Ectodermal cell (in vitro differentiated cells): ENCODE data around the gene USH2A.

Experiments
- H3K27ac ChIP-seq: 2 replicates; pipeline ENCODE4 v1.7.0; 2013; ENCODE audit warnings: mild to moderate bottlenecking, low read depth, low read length; ENCODE audit not compliant: insufficient read depth, poor library complexity, severe bottlenecking
- H3K27me3 ChIP-seq: 2 replicates; pipeline ENCODE4 v1.7.0; 2013; ENCODE audit warnings: mild to moderate bottlenecking, low read length; ENCODE audit not compliant: insufficient read depth, control insufficient read depth, poor library complexity, severe bottlenecking
- H3K36me3 ChIP-seq: one replicate; pipeline ENCODE4 v1.7.0; 2013; ENCODE audit warnings: low read length; ENCODE audit not compliant: control insufficient read depth, insufficient read depth
- H3K4me1 ChIP-seq: one replicate; pipeline ENCODE4 v1.7.0; 2013; ENCODE audit warnings: low read length; ENCODE audit not compliant: control insufficient read depth, insufficient read depth
- H3K4me3 ChIP-seq: 2 replicates; pipeline ENCODE4 v1.7.0; 2013; ENCODE audit warnings: low read depth, low read length, control low read depth; ENCODE audit not compliant: insufficient read depth
- H3K9me3 ChIP-seq: 2 replicates; pipeline ENCODE4 v1.7.0; 2013; ENCODE audit warnings: mild to moderate bottlenecking, low read length, moderate library complexity; ENCODE audit not compliant: control insufficient read depth
- WGBS, 2 experiments: methylation state at CpG; one replicate each; pipeline ENCODE4 v1.1.7; 2013; ENCODE audit warnings: missing lambda C conversion rate in 2 of 2; 5-methylcytosine and 5-hydroxymethylcytosine counted together

The USH2A gene

GRCh38 chr1:216247937-216248336, 175.3 kb downstream of the USH2A start:
- Histone ChIP-seq H3K4me3 (no peak overlapping the region), H3K9me3 (no peaks in the 10 kb centered on the region), H3K27me3 (no peaks in the 10 kb centered on the region), H3K27ac (no peak overlapping the region), H3K36me3 (no peaks in the 10 kb centered on the region), H3K4me1 (peaks cover 7% of the 10 kb centered on the region)
- no CpG with 5 or more reads among the region's 1 CpG for WGBS, 2 experiments

GRCh38 chr1:216246577-216247203, 176.6 kb downstream of the USH2A start:
- Histone ChIP-seq H3K36me3 (no peaks in the 10 kb centered on the region), H3K4me3 (no peak overlapping the region), H3K27me3 (no peaks in the 10 kb centered on the region), H3K27ac (no peak overlapping the region), H3K4me1 (peaks cover 7% of the 10 kb centered on the region), H3K9me3 (no peaks in the 10 kb centered on the region)
- 57 to 68% methylated on average over 3 to 4 of the region's 4 CpGs for WGBS, 2 experiments

GRCh38 chr1:216238844-216239243, 184.4 kb downstream of the USH2A start:
- Histone ChIP-seq H3K27ac (no peak overlapping the region), H3K27me3 (no peaks in the 10 kb centered on the region), H3K36me3 (no peaks in the 10 kb centered on the region), H3K4me3 (no peak overlapping the region), H3K9me3 (no peaks in the 10 kb centered on the region), H3K4me1 (no peaks in the 10 kb centered on the region)
- WGBS, 2 experiments = no CpG with 5 or more reads among the region's 1 CpG

- no peak overlapping the region for H3K4me3 ChIP-seq
- H3K27me3 ChIP-seq = no peaks in the 10 kb centered on the region
- H3K27ac ChIP-seq = no peak overlapping the region
- no peaks in the 10 kb centered on the region for H3K9me3 ChIP-seq
- H3K4me1 ChIP-seq = no peaks in the 10 kb centered on the region
- 90 to 100% methylated on average over 3 of the region's 3 CpGs for WGBS, 2 experiments
- no peaks in the 10 kb centered on the region for H3K36me3 ChIP-seq
Observed at GRCh38 chr1:216237927-216238542, 185.2 kb downstream of the USH2A start.

- no peaks in the 10 kb centered on the region for H3K4me1 ChIP-seq
- H3K27ac ChIP-seq = no peak overlapping the region
- WGBS, 2 experiments = 80 to 100% methylated on average over 1 of the region's 1 CpG
- no peak overlapping the region for H3K4me3 ChIP-seq
- no peaks in the 10 kb centered on the region for H3K9me3 ChIP-seq
- no peaks in the 10 kb centered on the region for H3K36me3 ChIP-seq
- H3K27me3 ChIP-seq = no peaks in the 10 kb centered on the region
Observed at GRCh38 chr1:216224233-216224632, 199.0 kb downstream of the USH2A start.

- Histone ChIP-seq H3K36me3 (no peaks in the 10 kb centered on the region), H3K4me1 (no peaks in the 10 kb centered on the region), H3K27me3 (no peaks in the 10 kb centered on the region), H3K27ac (no peak overlapping the region), H3K9me3 (no peaks in the 10 kb centered on the region), H3K4me3 (no peak overlapping the region)
- WGBS, 2 experiments = 90 to 95% methylated on average over 4 of the region's 4 CpGs
Observed at GRCh38 chr1:216223486-216223885, 199.8 kb downstream of the USH2A start.

GRCh38 chr1:216222288-216222687, 201.0 kb downstream of the USH2A start:
- H3K4me3 ChIP-seq = no peak overlapping the region
- no peak overlapping the region for H3K27ac ChIP-seq
- no peaks in the 10 kb centered on the region for H3K36me3 ChIP-seq
- WGBS, 2 experiments = 97% methylated on average over 1 to 2 of the region's 2 CpGs
- H3K4me1 ChIP-seq = no peaks in the 10 kb centered on the region
- no peaks in the 10 kb centered on the region for H3K9me3 ChIP-seq
- no peaks in the 10 kb centered on the region for H3K27me3 ChIP-seq

GRCh38 chr1:216221260-216221700, 202.0 kb downstream of the USH2A start:
- Histone ChIP-seq H3K27ac (no peak overlapping the region), H3K9me3 (no peaks in the 10 kb centered on the region), H3K36me3 (no peaks in the 10 kb centered on the region), H3K27me3 (no peaks in the 10 kb centered on the region), H3K4me1 (no peaks in the 10 kb centered on the region), H3K4me3 (no peak overlapping the region)
- 37 to 40% methylated on average over 6 of the region's 6 CpGs for WGBS, 2 experiments

GRCh38 chr1:216216305-216216704, 206.9 kb downstream of the USH2A start:
- Histone ChIP-seq H3K27ac (no peak overlapping the region), H3K4me1 (no peaks in the 10 kb centered on the region), H3K36me3 (no peaks in the 10 kb centered on the region), H3K27me3 (no peaks in the 10 kb centered on the region), H3K4me3 (no peak overlapping the region), H3K9me3 (no peaks in the 10 kb centered on the region)
- WGBS, 2 experiments = 85 to 94% methylated on average over 3 of the region's 3 CpGs

GRCh38 chr1:216215169-216215568, 208.1 kb downstream of the USH2A start:
- no peak overlapping the region for H3K27ac ChIP-seq
- H3K36me3 ChIP-seq = no peaks in the 10 kb centered on the region
- H3K4me1 ChIP-seq = no peaks in the 10 kb centered on the region
- no peaks in the 10 kb centered on the region for H3K9me3 ChIP-seq
- no peaks in the 10 kb centered on the region for H3K27me3 ChIP-seq
- H3K4me3 ChIP-seq = no peak overlapping the region
